SHP77 treated with DMSO at 0.1 percent for 48 hours (cell line): ENCODE measurements around the gene CFAP298.
"Not testable (repeated sequence)": the region's sequence is repeated elsewhere in the genome, so short reads cannot be mapped to it uniquely, and the experiment has no call there.

Source experiments
- DNase-seq: peaks from one replicate; lab custom pipeline; 2025; lab: John Stamatoyannopoulos, UW

The CFAP298 gene

DNA sequence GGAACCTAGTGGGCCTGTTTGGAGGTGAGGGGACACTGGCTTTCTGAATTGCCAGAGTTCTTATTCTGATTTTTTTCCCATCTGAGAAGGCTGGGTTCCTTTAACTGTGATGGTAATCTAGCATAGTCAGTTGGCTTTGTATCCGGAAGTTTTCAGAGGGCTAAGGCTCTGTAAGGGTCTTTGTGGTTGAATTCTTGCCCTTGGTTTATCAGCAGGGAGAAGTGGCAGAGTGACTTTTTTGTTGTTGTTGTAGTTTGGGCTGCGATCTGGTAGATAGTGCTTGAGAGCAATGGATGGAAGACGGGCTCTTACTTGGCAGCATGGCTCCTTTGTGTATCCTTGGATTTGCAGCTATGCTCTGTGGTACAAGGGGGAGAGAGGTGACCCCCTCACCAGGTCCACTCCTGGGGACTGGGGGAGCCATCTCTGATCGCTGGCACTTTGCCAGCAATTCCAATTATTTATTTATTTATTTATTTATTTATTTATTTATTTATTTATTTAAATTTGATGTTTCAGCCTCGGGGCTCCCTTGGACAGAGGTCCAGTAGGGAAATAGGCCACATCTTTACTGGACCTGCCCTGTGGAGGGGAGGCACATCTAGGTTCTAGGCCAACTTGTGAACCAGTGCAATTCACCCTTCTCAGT lies 45.3 kb downstream of the CFAP298 start:
- no peak for DNase-seq

GRCh38 chr21:32565856-32566465 lies 46.2 kb downstream of the CFAP298 start:
- DNase-seq: no peak

- no peak for DNase-seq
Observed at GRCh38 chr21:32562915-32563314, 49.3 kb downstream of the CFAP298 start.

- no peak for DNase-seq
Observed at GRCh38 chr21:32562426-32562825, 49.8 kb downstream of the CFAP298 start.

DNA sequence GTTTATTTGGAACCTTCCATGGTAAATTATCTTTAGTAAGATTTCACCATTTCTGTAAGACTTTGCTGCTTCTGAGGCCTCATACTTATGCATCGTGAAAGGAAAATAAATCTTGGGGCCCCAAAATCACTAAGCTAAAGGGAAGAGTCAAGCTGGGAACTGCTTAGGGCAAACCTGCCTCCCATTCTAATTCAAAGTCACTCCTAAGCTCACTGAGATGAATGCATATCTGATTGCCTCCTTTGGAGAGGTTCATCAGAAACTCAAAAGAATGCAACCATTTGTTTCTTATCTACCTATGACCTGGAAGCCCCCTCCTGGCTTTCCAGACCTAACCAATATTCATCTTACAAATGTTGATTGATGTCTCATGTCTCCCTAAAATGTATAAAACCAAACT lies 50.7 kb downstream of the CFAP298 start:
- DNase-seq: not testable (repeated sequence)

DNA sequence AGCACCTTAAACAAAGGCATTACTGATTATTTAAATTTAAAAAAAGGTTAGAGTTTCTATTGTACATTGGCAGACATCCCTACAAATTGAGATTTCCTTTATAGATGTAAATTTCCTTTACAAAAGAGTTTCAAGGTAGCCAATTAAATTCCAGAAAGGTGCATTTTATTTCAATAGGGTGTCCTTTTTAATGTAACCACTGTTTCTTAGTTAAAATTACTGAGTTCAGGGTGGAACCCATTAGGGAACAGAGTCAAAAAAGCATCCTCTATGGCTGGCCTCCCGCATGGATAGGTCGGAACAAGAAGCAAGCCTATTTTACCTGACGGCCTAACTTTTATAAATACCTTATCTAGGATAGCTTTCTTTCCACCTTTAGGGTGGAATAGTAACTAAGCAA lies 51.3 kb downstream of the CFAP298 start:
- no peak for DNase-seq

GRCh38 chr21:32559006-32559610 lies 53.1 kb downstream of the CFAP298 start:
- DNase-seq: no peak

DNA sequence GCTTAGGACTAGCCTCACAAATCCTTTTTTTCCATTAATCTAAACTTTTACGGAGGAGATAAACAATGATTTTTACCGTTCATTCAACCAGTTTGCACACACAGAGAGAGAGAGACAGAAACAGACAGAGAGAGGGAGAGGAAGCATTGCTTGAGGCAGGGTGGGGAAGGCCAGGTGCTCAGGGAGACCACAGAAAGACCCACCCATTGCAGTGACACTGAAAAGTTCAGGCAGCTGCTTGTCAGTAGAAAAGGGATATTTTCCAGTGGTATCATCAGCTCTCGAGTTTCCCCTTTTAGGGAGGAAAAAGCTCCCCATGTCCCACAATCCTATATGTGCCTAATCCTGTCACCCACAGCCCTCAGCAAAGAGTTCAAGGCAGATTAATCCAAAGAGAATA lies 54.1 kb downstream of the CFAP298 start:
- DNase-seq: no peak

- no peak for DNase-seq
Observed at GRCh38 chr21:32554832-32555638, 57.1 kb downstream of the CFAP298 start.

DNA sequence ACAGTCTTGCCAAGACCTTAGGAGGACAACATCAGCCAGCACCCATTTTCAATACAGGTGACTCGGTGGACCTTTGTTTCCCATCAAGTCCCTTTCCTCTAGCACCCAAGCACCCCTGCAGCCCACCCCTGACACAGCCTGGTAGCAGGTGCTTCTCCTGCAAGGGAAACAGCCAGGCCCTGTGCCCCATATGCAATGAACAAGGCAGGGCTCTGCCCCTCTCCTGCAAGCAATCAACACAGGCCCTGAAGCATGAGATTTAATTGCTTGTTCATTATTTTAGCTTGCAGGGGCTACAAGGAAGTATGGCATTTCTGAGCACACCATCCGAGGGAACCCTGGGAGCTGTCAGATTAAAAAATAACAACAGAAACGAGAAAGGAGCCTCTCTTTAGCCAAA lies 62.3 kb downstream of the CFAP298 start:
- no peak for DNase-seq

DNA sequence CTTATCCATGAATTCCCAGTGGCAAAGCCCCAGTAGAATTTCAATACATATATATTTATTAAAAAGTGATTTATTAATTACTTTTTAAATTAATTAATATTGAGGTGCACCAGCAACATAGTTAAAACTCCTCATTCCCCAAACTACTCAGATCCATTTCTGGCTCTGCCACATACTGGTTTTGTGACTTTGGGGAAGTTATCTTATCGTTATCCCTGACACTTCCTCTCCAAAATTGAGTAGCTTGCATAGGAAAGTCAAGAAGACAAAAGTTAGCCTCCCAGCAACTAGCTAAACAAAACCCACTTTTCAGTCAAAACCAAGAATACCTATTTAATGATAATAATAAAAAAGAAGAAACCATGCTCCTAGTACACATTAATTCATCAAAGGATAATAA lies 62.7 kb downstream of the CFAP298 start:
- DNase-seq: no peak
